D721Med (cell line): Measurements from ENCODE around the gene BDH2.

Experiments used
- DNase-seq: peaks from one replicate; pipeline ENCODE4 v3.0.0; 2011; ENCODE audit warnings: low spot score; ENCODE audit not compliant: insufficient read length
- FAIRE-seq: peaks from 2 replicates; lab custom pipeline; 2011; peaks lifted over from hg19 to GRCh38; lab: Jason Lieb, UNC
- TF ChIP-seq, protein P1 (sequence below): IDR thresholded peaks from 2 replicates; pipeline ENCODE4 v1.5.1; 2012; ENCODE audit warnings: mild to moderate bottlenecking, control low read depth; ENCODE audit not compliant: insufficient read depth; ENCODE audit errors: missing control alignments

BDH2 gene

DNA sequence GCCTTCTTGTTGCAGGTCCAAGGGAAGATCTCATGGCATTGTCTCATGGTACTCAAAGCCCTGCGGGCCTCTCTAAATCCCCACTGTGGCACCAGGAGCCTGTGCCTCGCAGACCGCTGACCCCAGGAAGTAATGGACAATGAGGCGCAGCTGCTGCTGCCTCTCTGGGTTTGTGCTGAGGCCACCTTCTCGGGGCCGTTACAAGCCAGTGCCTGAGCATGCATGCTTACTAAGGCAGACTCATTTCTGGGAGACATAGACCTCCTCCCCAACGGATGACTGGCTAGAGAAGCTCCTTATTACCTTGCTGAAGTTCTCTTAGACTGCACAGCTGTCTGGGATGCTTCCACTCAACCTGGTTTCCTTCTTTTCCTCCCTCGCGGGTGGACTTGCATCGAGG, 1.3 kb downstream of the BDH2 start:
- no peak for FAIRE-seq
- TF ChIP-seq, protein P1, sequence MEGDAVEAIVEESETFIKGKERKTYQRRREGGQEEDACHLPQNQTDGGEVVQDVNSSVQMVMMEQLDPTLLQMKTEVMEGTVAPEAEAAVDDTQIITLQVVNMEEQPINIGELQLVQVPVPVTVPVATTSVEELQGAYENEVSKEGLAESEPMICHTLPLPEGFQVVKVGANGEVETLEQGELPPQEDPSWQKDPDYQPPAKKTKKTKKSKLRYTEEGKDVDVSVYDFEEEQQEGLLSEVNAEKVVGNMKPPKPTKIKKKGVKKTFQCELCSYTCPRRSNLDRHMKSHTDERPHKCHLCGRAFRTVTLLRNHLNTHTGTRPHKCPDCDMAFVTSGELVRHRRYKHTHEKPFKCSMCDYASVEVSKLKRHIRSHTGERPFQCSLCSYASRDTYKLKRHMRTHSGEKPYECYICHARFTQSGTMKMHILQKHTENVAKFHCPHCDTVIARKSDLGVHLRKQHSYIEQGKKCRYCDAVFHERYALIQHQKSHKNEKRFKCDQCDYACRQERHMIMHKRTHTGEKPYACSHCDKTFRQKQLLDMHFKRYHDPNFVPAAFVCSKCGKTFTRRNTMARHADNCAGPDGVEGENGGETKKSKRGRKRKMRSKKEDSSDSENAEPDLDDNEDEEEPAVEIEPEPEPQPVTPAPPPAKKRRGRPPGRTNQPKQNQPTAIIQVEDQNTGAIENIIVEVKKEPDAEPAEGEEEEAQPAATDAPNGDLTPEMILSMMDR, result no peak
- no peak for DNase-seq

DNA sequence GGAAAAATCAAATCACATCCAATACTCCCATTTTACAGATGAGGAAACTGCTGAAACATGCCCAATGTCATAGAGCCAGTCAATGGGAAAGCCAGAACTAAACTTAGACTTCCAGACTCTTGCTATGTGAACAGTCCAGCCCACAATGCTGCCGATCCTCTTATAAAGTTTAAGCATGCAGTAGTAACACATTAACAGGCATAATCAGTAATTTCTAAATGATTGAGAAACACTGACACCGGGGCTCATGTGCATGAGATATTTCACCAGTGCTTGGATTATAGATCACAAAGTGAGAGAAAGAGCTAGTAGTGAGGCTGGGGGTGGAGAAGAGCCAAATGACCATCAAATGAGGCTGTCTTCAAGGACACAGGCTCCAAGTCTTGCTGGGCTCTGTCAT, 2.5 kb downstream of the BDH2 start:
- DNase-seq, result no peak
- peak; percentile 6 for FAIRE-seq
- TF ChIP-seq, protein P1, result no peak

DNA sequence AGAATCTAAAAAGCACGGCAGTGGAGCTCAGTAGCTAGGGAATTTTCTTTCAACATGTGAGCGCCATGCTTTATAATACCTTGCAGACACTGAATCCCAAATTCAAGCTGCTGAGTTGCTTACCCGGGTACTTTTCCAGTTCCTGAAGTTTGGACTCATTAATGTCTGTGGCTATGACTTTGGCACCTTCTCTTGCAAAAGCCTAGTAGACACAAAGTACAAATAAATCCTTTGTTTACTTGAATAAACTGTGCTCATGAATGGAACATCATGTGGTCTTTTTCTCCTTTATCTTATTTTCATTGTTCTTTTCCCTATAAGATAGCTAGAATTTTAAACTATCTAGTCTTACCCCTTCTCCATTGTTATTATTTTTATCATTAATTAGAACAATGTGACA, 4.6 kb downstream of the BDH2 start:
- TF ChIP-seq, protein P1, result no peak

DNA sequence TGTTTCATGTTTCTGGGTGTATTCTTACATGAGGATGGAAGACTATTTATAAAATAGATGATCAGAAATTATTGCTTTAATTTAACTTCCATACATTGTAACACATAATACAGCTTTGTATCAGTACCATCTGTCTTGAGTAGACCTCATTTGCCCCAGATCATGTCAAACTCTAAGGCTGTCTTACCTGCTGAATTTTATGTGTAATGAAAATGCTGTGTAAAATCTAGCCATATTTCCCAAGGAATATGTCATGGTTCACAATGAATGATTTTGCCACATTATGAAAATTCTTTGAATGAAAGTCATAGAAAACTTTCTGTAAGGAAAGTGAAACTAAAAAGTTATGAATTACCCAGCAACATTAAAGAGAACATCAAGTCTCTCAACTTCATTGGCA, 7.4 kb downstream of the BDH2 start:
- no peak for FAIRE-seq
- TF ChIP-seq, protein P1, result no peak
- DNase-seq, result no peak

More for the DNA sequence above, 4.6 kb downstream of the BDH2 start:
- FAIRE-seq (no peak), DNase-seq (no peak)

- TF ChIP-seq, protein P1, result peak; percentile 80
- no peak for DNase-seq
- FAIRE-seq, result peak; percentile 94
These were observed 7.9 kb downstream of the BDH2 start for GRCh38 chr4:103091601-103092223.

DNA sequence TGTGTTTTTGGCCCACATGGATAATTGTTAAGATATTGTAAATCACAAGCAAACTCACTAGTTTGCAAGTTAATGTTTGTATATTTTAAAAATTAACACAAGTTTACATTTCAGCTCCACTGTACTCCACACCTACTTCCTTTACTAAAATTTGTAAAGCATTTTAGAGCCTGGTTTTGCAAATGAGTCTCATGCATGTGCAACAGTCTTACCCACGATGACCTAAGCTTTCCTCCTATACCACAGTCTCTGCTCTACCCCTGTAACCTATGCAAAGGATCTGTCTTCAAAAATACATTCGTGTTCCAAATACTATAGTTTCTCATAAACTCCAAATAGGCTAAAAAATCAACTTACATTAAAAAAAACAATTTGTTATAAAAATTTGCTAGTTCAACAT, 10.2 kb downstream of the BDH2 start:
- no peak for FAIRE-seq
- TF ChIP-seq, protein P1, result no peak
- no peak for DNase-seq

DNA sequence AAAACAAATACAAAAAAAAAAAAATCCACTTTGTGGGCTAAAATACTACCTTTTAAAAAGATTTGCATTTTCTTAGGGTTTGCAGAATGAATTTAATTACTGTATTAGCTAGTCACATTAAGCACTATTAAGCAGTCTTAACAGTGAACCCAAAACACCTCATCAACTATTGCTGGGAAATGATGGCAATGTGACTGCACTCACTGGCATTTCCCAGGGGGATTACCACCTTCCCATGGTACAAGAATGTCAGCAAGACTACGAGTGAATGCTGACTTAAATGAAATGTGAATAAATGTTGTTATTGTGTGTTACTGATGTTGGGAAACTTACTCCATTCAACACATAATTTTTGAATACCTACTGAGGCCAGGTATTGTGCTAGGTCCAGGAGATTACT, 13.1 kb downstream of the BDH2 start:
- DNase-seq (no peak), FAIRE-seq (no peak)
- TF ChIP-seq, protein P1, result no peak
